COLO668 (cell line): ENCODE measurements around the gene TNRC6C.

Source experiments
- DNase-seq: peaks from one replicate; lab custom pipeline; 2025; ENCODE audit not compliant: unreplicated experiment; lab: John Stamatoyannopoulos, UW

TNRC6C gene

GRCh38 chr17:77957857-77958715, at the start of gene TNRC6C:
TSS of gene TNRC6C (plus strand) at chr17:77958703. CDS start at chr17:78004207, 45,504 bp downstream.
- peak; percentile 96 for DNase-seq

DNA sequence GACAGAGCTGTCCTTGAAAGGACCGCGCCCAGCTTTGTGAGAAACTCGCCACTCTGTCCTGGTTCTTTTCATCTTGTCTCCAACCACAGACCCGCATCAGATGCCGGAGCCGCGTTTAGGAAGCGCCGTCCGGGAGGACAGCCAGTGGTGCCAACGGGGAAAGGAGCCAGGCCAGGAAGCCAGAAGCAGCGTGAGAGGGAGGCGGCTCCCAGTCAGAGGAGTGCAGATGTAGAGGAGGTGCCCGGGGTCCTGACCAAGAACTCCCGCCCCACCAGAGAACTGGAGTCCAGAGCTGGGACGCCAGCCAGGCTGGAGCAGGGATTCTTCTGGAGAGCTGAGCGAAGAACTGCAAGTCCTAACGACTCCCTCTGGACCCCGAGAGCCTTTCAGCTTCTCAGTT, 49.3 kb upstream of the TNRC6C start:
- no peak for DNase-seq

- no peak for DNase-seq
These were observed 48.7 kb upstream of the TNRC6C start for GRCh38 chr17:77909816-77910215.

DNA sequence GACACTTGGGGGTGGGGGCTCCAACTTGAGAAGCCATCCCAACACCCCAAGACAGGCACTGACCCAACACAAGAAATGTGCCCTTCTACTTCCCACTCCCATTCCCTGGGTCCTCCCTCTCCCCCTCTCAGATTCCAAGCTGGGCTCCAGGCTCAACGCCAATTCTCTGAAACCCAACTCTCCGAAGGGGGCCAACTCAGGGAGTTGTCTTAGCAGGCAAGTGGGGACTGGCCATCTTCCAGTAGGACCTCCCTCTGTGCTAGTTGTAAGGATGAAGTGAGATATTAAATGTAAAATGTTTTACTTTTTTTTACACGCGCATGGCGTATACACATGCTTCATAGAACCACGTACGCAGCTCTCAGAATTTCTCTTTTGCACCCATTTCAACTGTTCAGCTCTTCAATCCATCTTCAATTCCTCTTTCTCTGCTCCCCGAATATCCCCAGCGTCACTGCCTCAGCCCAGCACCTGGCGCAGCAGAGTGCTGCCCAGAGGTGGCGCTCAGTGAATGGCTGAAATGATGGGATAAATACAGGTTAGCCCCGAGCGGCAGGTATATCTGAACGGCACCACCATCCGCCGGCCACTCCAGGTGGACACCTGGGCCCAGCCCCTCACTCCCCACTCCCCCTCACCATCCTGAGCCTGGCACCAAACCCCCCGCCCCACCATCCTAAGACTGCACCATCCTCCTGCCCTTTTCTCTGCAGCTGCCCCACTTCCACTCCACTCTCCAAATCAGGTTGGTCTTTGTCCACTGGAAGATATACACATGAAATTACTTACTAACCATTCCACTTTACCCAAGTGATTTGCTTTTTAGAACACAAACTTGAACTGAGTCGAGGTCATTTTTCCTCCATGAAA, 43.9 kb upstream of the TNRC6C start:
- DNase-seq: peak; percentile 11

DNA sequence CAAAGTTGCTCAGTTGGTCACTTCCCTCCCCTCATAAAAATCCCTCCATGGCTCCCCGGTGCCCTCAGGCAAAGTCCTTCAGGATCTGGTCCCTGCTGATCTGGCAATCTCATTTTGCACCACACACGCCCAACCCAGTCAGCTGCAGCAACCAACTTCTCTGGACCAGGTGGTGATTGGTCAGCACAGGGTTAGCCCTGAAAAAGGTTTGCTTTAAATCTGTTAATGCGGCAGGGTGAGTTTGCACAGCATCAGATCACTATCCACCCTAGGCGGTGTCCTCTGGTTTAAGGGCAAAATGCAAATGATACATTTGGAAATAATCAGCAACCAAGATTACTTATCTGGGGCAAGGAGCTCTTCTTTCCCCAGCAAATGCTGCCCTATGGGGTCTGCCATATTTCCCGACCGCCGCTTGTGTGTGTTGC, 42.9 kb upstream of the TNRC6C start:
- no peak for DNase-seq

DNA sequence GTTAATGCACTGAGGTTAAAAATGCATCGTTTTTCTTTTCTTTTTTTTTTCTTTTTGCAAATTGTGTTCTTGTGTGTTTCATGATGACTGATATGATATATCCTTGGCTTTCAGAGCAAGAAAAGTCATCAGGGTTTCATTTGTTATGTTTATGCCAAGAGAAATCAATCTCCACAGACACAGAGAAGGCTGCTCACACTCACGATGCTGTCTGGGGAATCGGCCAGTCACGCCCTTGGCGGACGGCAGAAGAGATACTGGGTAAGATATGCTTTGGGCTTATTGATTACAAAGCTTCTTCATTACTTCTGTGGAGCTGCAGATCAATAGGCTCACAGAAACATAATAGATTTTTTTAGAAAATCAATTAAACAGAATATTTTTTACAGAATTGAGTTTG, 42.2 kb upstream of the TNRC6C start:
- DNase-seq: no peak

GRCh38 chr17:77916703-77917481, 41.6 kb upstream of the TNRC6C start:
- no peak for DNase-seq

- no peak for DNase-seq
These were observed 39.2 kb upstream of the TNRC6C start for GRCh38 chr17:77919276-77919675.

GRCh38 chr17:77923135-77923534, 35.4 kb upstream of the TNRC6C start:
- no peak for DNase-seq

- DNase-seq: no peak
These were observed 34.6 kb upstream of the TNRC6C start for GRCh38 chr17:77923776-77924513.

DNA sequence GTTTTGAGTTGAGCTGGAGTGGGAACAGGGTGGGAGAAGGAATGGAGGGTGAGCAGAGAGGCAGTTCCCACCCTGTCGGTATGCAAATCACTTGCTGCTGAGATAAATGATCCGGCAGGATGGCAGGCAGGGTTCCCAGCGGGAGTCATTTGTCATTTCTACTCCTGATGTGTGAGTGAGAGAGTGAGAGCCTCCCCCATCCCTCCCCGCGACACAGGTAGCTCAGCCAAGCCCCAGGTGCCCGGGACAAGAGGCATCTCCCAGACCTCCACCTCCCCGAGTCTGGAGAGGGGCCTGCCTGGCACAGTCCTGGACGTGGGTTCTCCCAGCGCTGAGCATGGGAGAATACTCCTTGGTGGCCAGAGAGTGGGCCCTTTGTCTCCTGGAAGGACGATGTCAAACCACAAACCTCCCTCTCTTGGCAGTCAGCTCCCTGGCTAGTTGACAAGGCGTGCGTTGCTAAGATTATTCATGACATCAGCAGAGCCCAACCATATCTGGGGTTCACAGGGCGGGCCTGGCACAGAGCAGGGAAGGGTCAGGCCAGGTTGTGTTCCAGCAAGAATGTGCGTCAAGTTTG, 33.7 kb upstream of the TNRC6C start:
- DNase-seq: no peak

GRCh38 chr17:77925831-77926543, 32.5 kb upstream of the TNRC6C start:
- no peak for DNase-seq

DNA sequence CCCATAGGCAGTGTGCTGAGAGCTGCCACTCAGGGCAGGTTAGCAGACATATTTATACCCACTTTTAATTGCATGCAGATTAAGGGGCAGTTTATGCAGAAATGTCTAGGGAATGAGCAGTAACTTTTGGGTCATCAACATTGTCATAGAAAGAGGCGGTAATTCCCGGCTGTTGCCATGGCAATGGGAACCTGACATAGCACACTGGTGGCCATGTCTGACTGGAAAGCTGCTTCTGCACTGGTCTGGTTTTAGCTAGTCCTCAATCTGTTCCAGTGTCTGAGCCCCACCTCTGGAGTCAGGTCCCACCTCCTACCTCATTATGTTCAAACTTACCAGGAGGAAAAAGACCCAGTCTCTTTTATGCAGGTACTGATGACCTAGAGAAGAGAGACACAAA, 31.5 kb upstream of the TNRC6C start:
- no peak for DNase-seq

- DNase-seq: no peak
These were observed 30.6 kb upstream of the TNRC6C start for GRCh38 chr17:77927777-77928518.

DNA sequence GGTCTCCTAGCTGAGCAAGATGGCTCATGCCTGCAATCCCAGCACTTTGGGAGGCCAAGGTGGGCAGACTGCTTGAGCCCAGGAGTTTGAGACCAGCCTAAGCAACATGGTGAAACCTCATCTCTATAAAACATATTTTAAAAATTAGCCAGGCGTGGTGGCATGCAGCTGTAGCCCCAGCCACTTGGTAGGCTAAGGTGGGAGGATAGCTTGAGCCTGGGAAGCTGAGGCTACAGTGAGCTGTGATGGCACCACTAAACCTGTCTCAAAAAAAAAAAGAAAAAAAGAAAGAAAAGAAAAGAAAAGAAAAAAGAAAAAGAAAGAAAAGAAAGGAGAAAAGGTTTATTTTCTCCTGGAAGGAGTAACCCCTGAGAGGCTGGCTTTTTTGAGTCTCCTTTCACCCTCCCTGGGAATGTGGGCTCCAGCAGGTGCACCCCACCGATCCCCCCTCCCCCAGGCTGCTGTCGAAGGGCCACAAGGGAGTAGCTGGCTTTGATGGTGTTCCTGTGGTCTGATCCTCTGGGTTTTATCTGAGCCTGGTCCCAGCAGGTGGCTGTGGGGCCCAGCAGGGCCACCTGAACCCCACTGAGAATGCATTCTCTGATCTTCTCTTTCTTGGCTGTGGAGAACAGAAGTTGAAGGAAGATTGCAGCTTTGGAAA, 29.9 kb upstream of the TNRC6C start:
- DNase-seq: no peak

GRCh38 chr17:77929180-77929564, 29.3 kb upstream of the TNRC6C start:
- DNase-seq: no peak

DNA sequence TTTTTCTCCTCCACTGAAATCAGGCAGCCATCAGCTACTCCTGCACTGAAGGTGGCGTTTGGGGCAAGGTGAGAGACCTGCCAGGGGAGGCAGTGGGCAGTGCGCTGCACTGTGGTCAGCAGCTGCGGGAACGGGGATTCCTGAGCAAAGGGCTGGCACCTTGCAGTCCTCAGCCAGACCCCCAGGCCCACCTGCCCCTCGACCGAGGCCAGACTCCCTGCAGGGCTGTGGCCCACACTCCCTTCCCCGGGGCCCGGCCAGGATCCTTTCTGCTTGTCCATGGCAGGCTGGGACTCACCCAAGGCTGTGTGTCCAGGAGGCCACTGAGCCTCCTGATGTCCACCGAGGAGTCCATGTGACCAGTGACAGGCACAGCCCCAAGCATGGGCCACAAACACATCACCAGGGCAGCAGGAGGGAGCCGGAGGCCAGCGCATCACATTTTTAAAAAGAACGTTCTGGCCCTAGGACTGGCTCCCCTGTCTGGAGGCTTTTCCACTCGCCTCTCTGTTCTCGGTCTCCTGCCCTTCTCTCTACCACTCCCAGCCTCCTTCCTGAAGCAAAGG, 28.5 kb upstream of the TNRC6C start:
- DNase-seq: no peak
